Mesenchymal stem cell (in vitro differentiated cells and primary cell): Measurements from ENCODE around the gene TAOK1.
A peak's percentile ranks its signal among the peaks of the same experiment; 100 is the strongest.

Experiments
- DNase-seq: peaks from one replicate; pipeline ENCODE4 v3.0.0-alpha.2; 2013
- H2AFZ ChIP-seq: one replicate; pipeline ENCODE4 v1.6.1; 2013; ENCODE audit warnings: low read depth, mild to moderate bottlenecking, control low read depth, inconsistent platforms, low read length, moderate library complexity
- H2AK5ac ChIP-seq: 2 replicates; pipeline ENCODE4 v1.6.1; 2013; ENCODE audit warnings: low read length, moderate library complexity, mild to moderate bottlenecking, inconsistent platforms; ENCODE audit not compliant: severe bottlenecking
- H2BK120ac ChIP-seq: one replicate; pipeline ENCODE4 v1.6.1; 2013; ENCODE audit warnings: low read depth, mild to moderate bottlenecking, inconsistent platforms, low read length, moderate library complexity
- H2BK12ac ChIP-seq, 2 experiments: one replicate each; pipeline ENCODE4 v1.6.1; 2013; ENCODE audit warnings: inconsistent platforms in 2 of 2, low read length in 2 of 2, mild to moderate bottlenecking in 2 of 2, moderate library complexity in 2 of 2, control low read depth in 1 of 2
- H2BK15ac ChIP-seq: one replicate; pipeline ENCODE4 v1.6.1; 2013; ENCODE audit warnings: mild to moderate bottlenecking, low read depth, inconsistent platforms; ENCODE audit not compliant: poor library complexity, severe bottlenecking
- H2BK5ac ChIP-seq: 2 replicates; pipeline ENCODE4 v1.6.1; 2013; ENCODE audit warnings: low read depth, mild to moderate bottlenecking, low read length, control low read depth, inconsistent platforms; ENCODE audit not compliant: poor library complexity, severe bottlenecking
- H3K14ac ChIP-seq, 2 experiments: one replicate each; pipeline ENCODE4 v1.6.1; 2013; ENCODE audit warnings: inconsistent platforms in 2 of 2, low read length in 2 of 2, control low read depth in 1 of 2, mild to moderate bottlenecking in 1 of 2, moderate library complexity in 1 of 2
- H3K18ac ChIP-seq, 2 experiments: one replicate each; pipeline ENCODE4 v1.6.1; 2013; ENCODE audit warnings: inconsistent platforms in 2 of 2, low read length in 2 of 2, control low read depth in 1 of 2, low read depth in 1 of 2, mild to moderate bottlenecking in 1 of 2
- H3K23ac ChIP-seq, 2 experiments: one replicate each; pipeline ENCODE4 v1.6.1; 2013; ENCODE audit warnings: inconsistent platforms in 2 of 2, low read length in 2 of 2, mild to moderate bottlenecking in 2 of 2, moderate library complexity in 2 of 2, control low read depth in 1 of 2
- H3K27ac ChIP-seq: 2 replicates; pipeline ENCODE4 v1.5.1; 2013; ENCODE audit warnings: mild to moderate bottlenecking, moderate library complexity, low read length, control low read depth, inconsistent platforms; ENCODE audit not compliant: poor library complexity, severe bottlenecking
- H3K27me3 ChIP-seq, 2 experiments: 2 replicates each; pipeline versions ENCODE4 v1.6.1 to v1.7.0; 2013; ENCODE audit warnings: low read length in 2 of 2, mild to moderate bottlenecking in 2 of 2, moderate library complexity in 2 of 2, control low read depth in 1 of 2, inconsistent platforms in 1 of 2; ENCODE audit not compliant: control insufficient read depth in 1 of 2, insufficient read depth in 1 of 2
- H3K36me3 ChIP-seq, 2 experiments: 2 replicates each; pipeline versions ENCODE4 v1.6.1 to v1.7.0; 2013; ENCODE audit warnings: low read length in 2 of 2, control low read depth in 1 of 2, inconsistent platforms in 1 of 2, low read depth in 1 of 2, mild to moderate bottlenecking in 1 of 2; ENCODE audit not compliant: insufficient read depth in 2 of 2, control insufficient read depth in 1 of 2
- H3K4ac ChIP-seq, 2 experiments: one replicate each; pipeline ENCODE4 v1.6.1; 2013; ENCODE audit warnings: inconsistent platforms in 2 of 2, low read length in 2 of 2, mild to moderate bottlenecking in 2 of 2, moderate library complexity in 2 of 2, control low read depth in 1 of 2, low read depth in 1 of 2
- H3K4me1 ChIP-seq: 2 replicates; pipeline ENCODE4 v1.6.1; 2013; ENCODE audit warnings: low read depth, low read length, control low read depth; ENCODE audit not compliant: control insufficient read depth, insufficient read depth
- H3K4me2 ChIP-seq: 2 replicates; pipeline ENCODE4 v1.6.1; 2013; ENCODE audit warnings: low read length, mild to moderate bottlenecking, inconsistent platforms; ENCODE audit not compliant: poor library complexity, severe bottlenecking
- H3K4me3 ChIP-seq, 2 experiments: 2 replicates each; pipeline versions ENCODE4 v1.5.1 to v1.7.0; 2013; ENCODE audit warnings: low read length in 2 of 2, mild to moderate bottlenecking in 2 of 2, control low read depth in 1 of 2, low read depth in 1 of 2; ENCODE audit not compliant: insufficient read depth in 1 of 2
- H3K79me1 ChIP-seq: replicated peaks from 2 replicates; pipeline ENCODE4 v1.6.1; 2013; ENCODE audit warnings: mild to moderate bottlenecking, control low read depth, low read length, inconsistent platforms; ENCODE audit not compliant: poor library complexity, severe bottlenecking
- H3K9ac ChIP-seq: 2 replicates; pipeline ENCODE4 v1.7.0; 2013; ENCODE audit warnings: mild to moderate bottlenecking, low read length, moderate library complexity
- H3K9me3 ChIP-seq: 2 replicates; pipeline ENCODE4 v1.7.0; 2013; ENCODE audit warnings: mild to moderate bottlenecking, low read length; ENCODE audit not compliant: control insufficient read depth
- H4K8ac ChIP-seq: one replicate; pipeline ENCODE4 v1.6.1; 2013; ENCODE audit warnings: inconsistent platforms, mild to moderate bottlenecking, low read length, moderate library complexity
- H4K91ac ChIP-seq: one replicate; pipeline ENCODE4 v1.6.1; 2013; ENCODE audit warnings: mild to moderate bottlenecking, low read length, inconsistent platforms
- WGBS: methylation state at CpG from one replicate; pipeline ENCODE4 v1.1.7; 2013; ENCODE audit warnings: mixed read lengths; 5-methylcytosine and 5-hydroxymethylcytosine counted together

The TAOK1 gene

GRCh38 chr17:29563816-29564215 lies 173.7 kb downstream of the TAOK1 start:
- Histone ChIP-seq H3K4me1 (peaks cover 17% of the 10 kb centered on the region), H4K91ac (no peak overlapping the region), H2AFZ (no peak overlapping the region), H3K9ac (no peak overlapping the region), H3K9me3 (no peaks in the 10 kb centered on the region), H2BK5ac (no peak overlapping the region), H2BK120ac (no peak overlapping the region), H2BK15ac (no peak overlapping the region), H2AK5ac (no peak overlapping the region), H3K4ac (no peak overlapping the region), H3K23ac (peak overlapping the region in 1 of 2 experiments; percentile 29), H3K27me3 (no peaks in the 10 kb centered on the region), H2BK12ac (no peak overlapping the region), H3K36me3 (peaks cover 14% of the 10 kb centered on the region in 2 experiments), H3K4me2 (no peak overlapping the region), H3K79me1 (peaks cover 17% of the 10 kb centered on the region), H3K4me3 (no peak overlapping the region), H3K18ac (no peak overlapping the region), H3K14ac (no peak overlapping the region), H4K8ac (no peak overlapping the region), H3K27ac (no peak overlapping the region)
- no peak for DNase-seq
- WGBS = 100% methylated on average over 1 of the region's 3 CpGs

DNA sequence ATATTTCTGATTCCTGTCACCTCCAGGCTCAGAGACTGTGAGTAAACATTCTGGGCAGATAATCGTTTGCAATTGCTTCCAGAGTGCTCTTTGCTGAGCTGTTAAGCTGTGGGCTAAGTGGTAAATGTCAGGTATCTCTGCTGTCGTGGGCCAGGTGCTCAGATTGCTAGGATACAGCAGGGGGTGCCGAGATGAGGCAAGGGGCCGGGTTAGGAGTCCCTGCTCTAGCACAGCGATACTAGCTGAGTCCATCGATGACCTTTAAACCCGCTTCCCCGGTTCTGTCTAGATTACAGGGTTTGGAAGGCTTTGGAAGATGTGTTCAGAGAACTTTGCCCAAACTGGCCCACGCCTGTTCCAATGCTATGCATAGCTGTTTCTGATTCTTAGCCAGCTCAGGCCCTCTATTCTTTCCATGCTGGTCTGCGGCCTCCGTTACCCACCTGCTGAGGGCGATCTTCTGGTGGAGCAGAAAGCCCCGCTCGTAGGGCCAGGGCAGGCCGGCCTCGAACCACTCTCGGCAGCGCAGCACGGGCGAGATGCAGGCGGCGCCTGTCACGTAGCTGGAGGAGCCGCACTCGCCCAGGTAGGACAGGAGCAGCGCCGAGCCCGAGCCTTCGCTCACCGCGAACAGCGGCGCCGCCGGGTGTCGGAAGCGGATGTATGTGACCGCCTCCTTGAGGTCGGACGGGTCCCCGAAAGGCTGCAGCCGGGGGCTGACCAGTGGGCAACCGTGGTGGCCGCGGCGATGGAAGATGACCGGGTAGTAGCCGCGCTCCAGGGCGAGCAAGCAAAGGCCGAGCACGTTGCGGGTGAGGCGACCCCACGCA lies 175.7 kb downstream of the TAOK1 start:
- H3K36me3 ChIP-seq = peaks cover 18 to 19% of the 10 kb centered on the region in 2 experiments
- H3K18ac ChIP-seq = peak overlapping the region in 1 of 2 experiments; percentile 85
- no peak overlapping the region for H2BK5ac ChIP-seq
- H2BK15ac ChIP-seq = no peak overlapping the region
- no peak overlapping the region for H2BK120ac ChIP-seq
- H3K4ac ChIP-seq = peak overlapping the region in 1 of 2 experiments; percentile 72
- peak overlapping the region in 1 of 2 experiments; percentile 86 for H3K14ac ChIP-seq
- H3K27ac ChIP-seq = no peak overlapping the region
- peak overlapping the region; percentile 75 for H3K4me3 ChIP-seq
- H3K23ac ChIP-seq = peak overlapping the region in 1 of 2 experiments; percentile 84
- H2BK12ac ChIP-seq = no peak overlapping the region
- no peaks in the 10 kb centered on the region for H3K9me3 ChIP-seq
- 10% methylated on average over 52 of the region's 55 CpGs for WGBS
- DNase-seq = peak; percentile 43
- peaks cover 25% of the 10 kb centered on the region for H3K4me1 ChIP-seq
- H3K79me1 ChIP-seq = peaks cover 21% of the 10 kb centered on the region
- H3K4me2 ChIP-seq = peak overlapping the region; percentile 89
- H4K91ac ChIP-seq = peak overlapping the region; percentile 52
- peak overlapping the region; percentile 88 for H4K8ac ChIP-seq
- H3K9ac ChIP-seq = peak overlapping the region; percentile 55
- H2AFZ ChIP-seq = peak overlapping the region; percentile 73
- no peak overlapping the region for H2AK5ac ChIP-seq
- no peaks in the 10 kb centered on the region for H3K27me3 ChIP-seq

- H2BK120ac ChIP-seq = no peak within 1 kb of the TSS
- peak; percentile 78 for DNase-seq
- peak within 1 kb of the TSS; percentile 93 for H3K27ac ChIP-seq
- WGBS = 2% methylated on average over 67 of the region's 94 CpGs
- H4K8ac ChIP-seq = peak within 1 kb of the TSS; percentile 88
- peak within 1 kb of the TSS; percentile 56 to 93 for H3K18ac ChIP-seq
- peak within 1 kb of the TSS in 1 of 2 experiments; percentile 86 for H3K14ac ChIP-seq
- peak within 1 kb of the TSS; percentile 89 for H3K4me2 ChIP-seq
- H3K23ac ChIP-seq = peak within 1 kb of the TSS in 1 of 2 experiments; percentile 84
- peak within 1 kb of the TSS; percentile 52 for H4K91ac ChIP-seq
- no peaks in the 10 kb centered on the region for H3K9me3 ChIP-seq
- H2AK5ac ChIP-seq = no peak within 1 kb of the TSS
- H3K36me3 ChIP-seq = peaks cover 20 to 23% of the 10 kb centered on the region in 2 experiments
- peaks cover 25% of the 10 kb centered on the region for H3K4me1 ChIP-seq
- H2BK5ac ChIP-seq = no peak within 1 kb of the TSS
- H3K27me3 ChIP-seq = no peaks in the 10 kb centered on the region
- H2AFZ ChIP-seq = peak within 1 kb of the TSS; percentile 79
- no peak within 1 kb of the TSS for H2BK15ac ChIP-seq
- H2BK12ac ChIP-seq = peak within 1 kb of the TSS in 1 of 2 experiments; percentile 18
- H3K4ac ChIP-seq = peak within 1 kb of the TSS; percentile 13 to 72
- peaks cover 21% of the 10 kb centered on the region for H3K79me1 ChIP-seq
- peak within 1 kb of the TSS; percentile 84 for H3K9ac ChIP-seq
- peak within 1 kb of the TSS; percentile 75 to 90 for H3K4me3 ChIP-seq
These were observed 176.5 kb downstream of the TAOK1 start, which contains the start of gene ABHD15 for GRCh38 chr17:29566473-29567303. ABHD15 (minus strand) TSS chr17:29567037; CDS start chr17:29566966, 71 bp downstream.

DNA sequence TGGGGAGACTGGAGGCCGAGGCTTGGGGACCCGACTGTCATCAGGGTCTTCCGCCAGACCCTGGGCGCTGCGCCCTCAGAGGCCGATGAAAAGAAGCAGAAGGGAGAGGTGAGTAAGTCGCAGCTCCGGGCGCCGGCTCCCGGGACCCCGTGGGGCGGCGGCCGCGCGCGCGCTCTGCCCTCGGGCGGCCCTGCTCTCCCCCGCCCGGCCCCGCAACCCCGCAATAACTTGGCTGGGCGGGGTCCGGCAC lies 177.1 kb downstream of the TAOK1 start:
- Histone ChIP-seq H3K27ac (no peak overlapping the region), H3K9me3 (no peaks in the 10 kb centered on the region), H3K36me3 (peaks cover 20 to 22% of the 10 kb centered on the region in 2 experiments), H2BK15ac (no peak overlapping the region), H3K4me2 (peak overlapping the region; percentile 69), H2AFZ (peak overlapping the region; percentile 79), H2BK12ac (no peak overlapping the region), H3K23ac (peak overlapping the region in 1 of 2 experiments; percentile 6), H3K18ac (peak overlapping the region in 1 of 2 experiments; percentile 93), H3K79me1 (peaks cover 21% of the 10 kb centered on the region), H3K14ac (no peak overlapping the region), H2BK120ac (no peak overlapping the region), H2AK5ac (no peak overlapping the region), H3K9ac (peak overlapping the region; percentile 84), H4K8ac (no peak overlapping the region), H3K4me1 (peaks cover 27% of the 10 kb centered on the region), H3K4ac (peak overlapping the region; percentile 13 to 40), H3K4me3 (peak overlapping the region; percentile 75 to 90), H2BK5ac (no peak overlapping the region), H3K27me3 (no peaks in the 10 kb centered on the region), H4K91ac (no peak overlapping the region)
- WGBS = 1% methylated on average over 22 of the region's 27 CpGs
- no peak for DNase-seq
